ENCODE data around the gene SBK1.

DNA sequence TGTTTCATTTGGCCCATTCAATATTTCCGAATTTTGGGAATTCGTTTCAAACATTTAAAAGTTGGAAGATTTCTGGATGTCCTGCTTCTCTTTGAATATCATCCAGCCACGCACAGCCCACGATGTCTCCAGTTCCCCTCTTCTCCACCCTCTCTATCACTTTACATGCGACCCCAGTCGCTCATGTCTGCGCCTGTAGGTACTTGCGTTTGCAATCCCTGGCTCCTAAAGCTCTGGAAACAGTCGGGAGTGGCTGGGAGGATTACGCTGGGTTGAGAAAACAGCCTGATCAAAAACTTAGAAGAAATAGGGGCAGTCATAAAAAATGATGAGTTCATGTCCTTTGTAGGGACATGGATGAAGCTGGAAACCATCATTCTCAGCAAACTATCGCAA is 1.5 kb upstream of the SBK1 start:
- TF ChIP-seq, protein P1, sequence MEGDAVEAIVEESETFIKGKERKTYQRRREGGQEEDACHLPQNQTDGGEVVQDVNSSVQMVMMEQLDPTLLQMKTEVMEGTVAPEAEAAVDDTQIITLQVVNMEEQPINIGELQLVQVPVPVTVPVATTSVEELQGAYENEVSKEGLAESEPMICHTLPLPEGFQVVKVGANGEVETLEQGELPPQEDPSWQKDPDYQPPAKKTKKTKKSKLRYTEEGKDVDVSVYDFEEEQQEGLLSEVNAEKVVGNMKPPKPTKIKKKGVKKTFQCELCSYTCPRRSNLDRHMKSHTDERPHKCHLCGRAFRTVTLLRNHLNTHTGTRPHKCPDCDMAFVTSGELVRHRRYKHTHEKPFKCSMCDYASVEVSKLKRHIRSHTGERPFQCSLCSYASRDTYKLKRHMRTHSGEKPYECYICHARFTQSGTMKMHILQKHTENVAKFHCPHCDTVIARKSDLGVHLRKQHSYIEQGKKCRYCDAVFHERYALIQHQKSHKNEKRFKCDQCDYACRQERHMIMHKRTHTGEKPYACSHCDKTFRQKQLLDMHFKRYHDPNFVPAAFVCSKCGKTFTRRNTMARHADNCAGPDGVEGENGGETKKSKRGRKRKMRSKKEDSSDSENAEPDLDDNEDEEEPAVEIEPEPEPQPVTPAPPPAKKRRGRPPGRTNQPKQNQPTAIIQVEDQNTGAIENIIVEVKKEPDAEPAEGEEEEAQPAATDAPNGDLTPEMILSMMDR (IDR thresholded peaks at IDR 0.05; ENCODE audit: low read length): no peak
- no peak for TF ChIP-seq EZH2 (optimal IDR thresholded peaks at IDR 0.05; ENCODE audit: low read depth, low read length)

All from MM.1S (cell line).